IPS-20b (cell line): ENCODE results near the gene GPR37L1.

ENCODE experiments used
- H3K27ac ChIP-seq: one replicate; pipeline ENCODE4 v1.5.1; 2013; ENCODE audit warnings: low read length
- H3K27me3 ChIP-seq: 2 replicates; pipeline ENCODE4 v1.6.1; 2013; ENCODE audit warnings: mild to moderate bottlenecking, low read length, inconsistent platforms; ENCODE audit not compliant: insufficient read depth
- H3K36me3 ChIP-seq: 2 replicates; pipeline ENCODE4 v1.6.1; 2013; ENCODE audit warnings: low read depth, mild to moderate bottlenecking, inconsistent platforms, low read length, moderate library complexity; ENCODE audit not compliant: insufficient read depth
- H3K4me1 ChIP-seq: 2 replicates; pipeline ENCODE4 v1.6.1; 2013; ENCODE audit warnings: mild to moderate bottlenecking, control low read depth, inconsistent platforms, low read length, moderate library complexity; ENCODE audit not compliant: insufficient read depth
- H3K4me3 ChIP-seq: 2 replicates; pipeline ENCODE4 v1.5.1; 2013; ENCODE audit warnings: mild to moderate bottlenecking, low read length, inconsistent platforms
- H3K9ac ChIP-seq: 2 replicates; pipeline ENCODE4 v1.6.1; 2013; ENCODE audit warnings: low read depth, mild to moderate bottlenecking, inconsistent platforms, low read length, moderate library complexity
- H3K9me3 ChIP-seq: 2 replicates; pipeline ENCODE4 v1.6.1; 2013; ENCODE audit warnings: mild to moderate bottlenecking, low read depth, low read length, inconsistent platforms; ENCODE audit not compliant: insufficient read depth

The GPR37L1 gene

GRCh38 chr1:202151045-202151444 is 28.3 kb downstream of the GPR37L1 start:
- no peak overlapping the region for H3K9ac ChIP-seq

GRCh38 chr1:202152399-202152798 is 29.7 kb downstream of the GPR37L1 start:
- Histone ChIP-seq H3K4me3 (no peak overlapping the region), H3K4me1 (peaks cover 6% of the 10 kb centered on the region; the same call in 1 of the 2 replicates), H3K9ac (no peak overlapping the region), H3K27me3 (no peaks in the 10 kb centered on the region), H3K9me3 (no peaks in the 10 kb centered on the region), H3K27ac (no peak overlapping the region), H3K36me3 (no peaks in the 10 kb centered on the region)

More at GRCh38 chr1:202151045-202151444, 28.3 kb downstream of the GPR37L1 start:
- no peaks in the 10 kb centered on the region for H3K36me3 ChIP-seq
- no peak overlapping the region for H3K27ac ChIP-seq
- peaks cover 2% of the 10 kb centered on the region; the same call in 1 of the 2 replicates for H3K27me3 ChIP-seq
- H3K4me3 ChIP-seq = no peak overlapping the region
- H3K9me3 ChIP-seq = no peaks in the 10 kb centered on the region
- peaks cover 6% of the 10 kb centered on the region; the same call in 1 of the 2 replicates for H3K4me1 ChIP-seq

GRCh38 chr1:202153284-202153683 is 30.6 kb downstream of the GPR37L1 start:
- Histone ChIP-seq H3K27me3 (no peaks in the 10 kb centered on the region), H3K9me3 (no peaks in the 10 kb centered on the region), H3K36me3 (no peaks in the 10 kb centered on the region), H3K4me3 (no peak overlapping the region), H3K9ac (no peak overlapping the region), H3K27ac (no peak overlapping the region), H3K4me1 (peaks cover 6% of the 10 kb centered on the region; the same call in 1 of the 2 replicates)

- no peaks in the 10 kb centered on the region for H3K27me3 ChIP-seq
- H3K36me3 ChIP-seq = no peaks in the 10 kb centered on the region
- no peak overlapping the region for H3K4me3 ChIP-seq
- H3K9ac ChIP-seq = no peak overlapping the region
- H3K4me1 ChIP-seq = peaks cover 6% of the 10 kb centered on the region; the same call in 1 of the 2 replicates
- H3K27ac ChIP-seq = no peak overlapping the region
- no peaks in the 10 kb centered on the region for H3K9me3 ChIP-seq
Observed at GRCh38 chr1:202154148-202154765, 31.5 kb downstream of the GPR37L1 start.

GRCh38 chr1:202154766-202155477 is 32.2 kb downstream of the GPR37L1 start:
- Histone ChIP-seq H3K4me1 (peaks cover 6% of the 10 kb centered on the region; the same call in 1 of the 2 replicates), H3K27me3 (no peaks in the 10 kb centered on the region), H3K36me3 (no peaks in the 10 kb centered on the region), H3K9ac (no peak overlapping the region), H3K27ac (no peak overlapping the region), H3K9me3 (no peaks in the 10 kb centered on the region), H3K4me3 (no peak overlapping the region)

- Histone ChIP-seq H3K4me3 (no peak overlapping the region), H3K9ac (no peak overlapping the region), H3K4me1 (peaks cover 6% of the 10 kb centered on the region; the same call in 1 of the 2 replicates), H3K27me3 (no peaks in the 10 kb centered on the region), H3K36me3 (no peaks in the 10 kb centered on the region), H3K9me3 (no peaks in the 10 kb centered on the region), H3K27ac (no peak overlapping the region)
Observed at GRCh38 chr1:202155478-202156021, 32.8 kb downstream of the GPR37L1 start.

GRCh38 chr1:202156590-202156989 is 33.9 kb downstream of the GPR37L1 start:
- H3K4me3 ChIP-seq = no peak overlapping the region
- H3K27ac ChIP-seq = no peak overlapping the region
- H3K27me3 ChIP-seq = no peaks in the 10 kb centered on the region
- H3K9me3 ChIP-seq = no peaks in the 10 kb centered on the region
- no peaks in the 10 kb centered on the region for H3K36me3 ChIP-seq
- H3K9ac ChIP-seq = no peak overlapping the region
- H3K4me1 ChIP-seq = peaks cover 6% of the 10 kb centered on the region; the same call in 1 of the 2 replicates

- Histone ChIP-seq H3K36me3 (no peaks in the 10 kb centered on the region), H3K9ac (no peak overlapping the region), H3K4me1 (peaks cover 6% of the 10 kb centered on the region; the same call in 1 of the 2 replicates), H3K9me3 (no peaks in the 10 kb centered on the region), H3K4me3 (no peak overlapping the region), H3K27ac (no peak overlapping the region), H3K27me3 (no peaks in the 10 kb centered on the region)
Observed at GRCh38 chr1:202157945-202158344, 35.2 kb downstream of the GPR37L1 start.

- H3K4me3 ChIP-seq = no peak overlapping the region
- H3K27me3 ChIP-seq = no peaks in the 10 kb centered on the region
- no peaks in the 10 kb centered on the region for H3K36me3 ChIP-seq
- H3K9me3 ChIP-seq = no peaks in the 10 kb centered on the region
- peaks cover 6% of the 10 kb centered on the region; the same call in 1 of the 2 replicates for H3K4me1 ChIP-seq
- H3K27ac ChIP-seq = no peak overlapping the region
- no peak overlapping the region for H3K9ac ChIP-seq
Observed at GRCh38 chr1:202158810-202159533, 36.3 kb downstream of the GPR37L1 start.

- no peak overlapping the region for H3K27ac ChIP-seq
- H3K9me3 ChIP-seq = no peaks in the 10 kb centered on the region
- no peak overlapping the region for H3K4me3 ChIP-seq
- no peaks in the 10 kb centered on the region for H3K36me3 ChIP-seq
- H3K27me3 ChIP-seq = no peaks in the 10 kb centered on the region
- H3K9ac ChIP-seq = no peak overlapping the region
- no peaks in the 10 kb centered on the region for H3K4me1 ChIP-seq
Observed at GRCh38 chr1:202159534-202160371, 37.0 kb downstream of the GPR37L1 start.
